AG09309 (cell line): ENCODE results near the gene ADPRM.
A peak's percentile ranks its signal among the peaks of the same experiment; 100 is the strongest.
"Not testable (repeated sequence)": the region's sequence is repeated elsewhere in the genome, so short reads cannot be mapped to it uniquely, and the experiment has no call there.

ENCODE experiments used
- DNase-seq: peaks from one replicate; pipeline ENCODE4 v3.0.0-alpha.2; 2010; ENCODE audit warnings: low read depth
- H3K4me3 ChIP-seq: 2 replicates; pipeline ENCODE4 v1.5.1; 2011; ENCODE audit warnings: mild to moderate bottlenecking, low read depth, low read length, moderate library complexity; ENCODE audit not compliant: control insufficient read depth
- TF ChIP-seq, protein P1 (sequence below): IDR thresholded peaks from 2 replicates; pipeline ENCODE4 v1.5.1; 2011; ENCODE audit warnings: mild to moderate bottlenecking, low read depth, low read length, inconsistent platforms; ENCODE audit not compliant: insufficient read depth, control insufficient read depth; ENCODE audit errors: missing control alignments

ADPRM gene

DNA sequence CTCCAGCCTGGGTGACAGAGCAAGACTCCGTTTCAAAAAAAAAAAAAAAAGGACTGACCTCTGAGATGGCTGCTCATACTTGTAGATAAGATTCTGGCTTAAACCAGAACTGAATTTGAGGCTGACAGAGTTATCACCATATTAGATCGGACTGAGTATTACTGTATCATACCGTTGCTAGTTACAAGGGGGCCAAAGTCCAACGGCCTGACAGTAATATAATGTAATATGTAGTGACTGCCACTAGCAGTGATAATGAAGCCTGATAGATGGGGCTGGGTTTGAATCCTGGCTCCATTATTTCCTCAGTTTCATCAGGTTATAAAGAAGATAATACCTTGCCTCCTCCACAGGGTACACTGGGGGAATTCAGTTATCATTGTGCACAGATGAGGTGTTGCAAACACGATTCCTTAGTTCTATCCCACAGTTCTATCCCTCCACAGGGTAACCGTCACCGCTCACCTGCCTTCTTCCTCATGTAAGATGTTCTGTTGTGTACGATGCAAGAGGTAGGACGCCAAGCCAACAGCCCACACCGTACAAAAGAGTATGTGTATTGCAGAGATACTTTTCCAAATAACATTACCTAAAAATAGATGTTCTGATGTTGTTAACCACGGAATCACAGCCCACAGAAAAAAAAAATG lies 27.3 kb downstream of the ADPRM start:
- TF ChIP-seq, protein P1, sequence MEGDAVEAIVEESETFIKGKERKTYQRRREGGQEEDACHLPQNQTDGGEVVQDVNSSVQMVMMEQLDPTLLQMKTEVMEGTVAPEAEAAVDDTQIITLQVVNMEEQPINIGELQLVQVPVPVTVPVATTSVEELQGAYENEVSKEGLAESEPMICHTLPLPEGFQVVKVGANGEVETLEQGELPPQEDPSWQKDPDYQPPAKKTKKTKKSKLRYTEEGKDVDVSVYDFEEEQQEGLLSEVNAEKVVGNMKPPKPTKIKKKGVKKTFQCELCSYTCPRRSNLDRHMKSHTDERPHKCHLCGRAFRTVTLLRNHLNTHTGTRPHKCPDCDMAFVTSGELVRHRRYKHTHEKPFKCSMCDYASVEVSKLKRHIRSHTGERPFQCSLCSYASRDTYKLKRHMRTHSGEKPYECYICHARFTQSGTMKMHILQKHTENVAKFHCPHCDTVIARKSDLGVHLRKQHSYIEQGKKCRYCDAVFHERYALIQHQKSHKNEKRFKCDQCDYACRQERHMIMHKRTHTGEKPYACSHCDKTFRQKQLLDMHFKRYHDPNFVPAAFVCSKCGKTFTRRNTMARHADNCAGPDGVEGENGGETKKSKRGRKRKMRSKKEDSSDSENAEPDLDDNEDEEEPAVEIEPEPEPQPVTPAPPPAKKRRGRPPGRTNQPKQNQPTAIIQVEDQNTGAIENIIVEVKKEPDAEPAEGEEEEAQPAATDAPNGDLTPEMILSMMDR, result no peak
- no peak for DNase-seq
- H3K4me3 ChIP-seq, result no peak overlapping the region

DNA sequence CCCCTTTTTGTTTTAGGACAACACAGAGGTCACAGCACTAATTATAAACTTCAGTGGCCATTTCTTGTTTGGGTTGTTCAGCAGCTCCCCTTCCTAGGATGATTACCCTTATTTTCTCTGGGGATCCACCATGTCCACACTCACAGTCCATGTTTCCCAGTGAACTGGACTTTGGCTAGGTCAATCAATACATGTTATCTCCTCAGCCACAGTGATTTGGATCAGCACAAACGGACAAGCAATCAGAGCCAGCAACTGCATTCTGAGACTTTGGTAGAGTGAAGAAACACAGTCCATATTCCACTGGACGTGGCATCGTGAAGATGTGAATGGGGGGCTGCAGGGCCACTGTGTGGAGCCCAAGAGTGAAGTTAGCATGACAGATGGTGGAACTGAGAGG lies 27.9 kb downstream of the ADPRM start:
- no peak overlapping the region for H3K4me3 ChIP-seq
- no peak for DNase-seq
- TF ChIP-seq, protein P1, result no peak

DNA sequence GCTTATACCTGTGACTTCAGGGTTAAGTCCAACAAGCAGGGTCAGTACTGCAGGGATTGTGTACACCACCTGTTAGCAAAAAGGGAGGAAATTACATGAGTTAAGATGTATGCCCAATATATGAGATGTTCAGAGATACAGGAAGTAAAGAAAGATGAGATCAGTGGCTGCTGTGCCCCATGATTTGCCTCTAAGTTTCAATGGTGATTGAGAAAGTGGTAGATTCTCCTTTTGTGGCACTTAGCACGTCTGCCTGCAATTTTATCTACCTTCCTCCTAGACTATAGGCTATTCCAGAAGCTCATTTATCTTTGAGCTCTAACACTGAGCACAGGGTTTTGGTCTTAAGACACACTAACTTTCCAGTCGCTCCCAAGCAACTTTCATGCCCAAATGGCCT lies 28.8 kb downstream of the ADPRM start:
- H3K4me3 ChIP-seq, result no peak overlapping the region
- TF ChIP-seq, protein P1, result no peak
- DNase-seq, result no peak

DNA sequence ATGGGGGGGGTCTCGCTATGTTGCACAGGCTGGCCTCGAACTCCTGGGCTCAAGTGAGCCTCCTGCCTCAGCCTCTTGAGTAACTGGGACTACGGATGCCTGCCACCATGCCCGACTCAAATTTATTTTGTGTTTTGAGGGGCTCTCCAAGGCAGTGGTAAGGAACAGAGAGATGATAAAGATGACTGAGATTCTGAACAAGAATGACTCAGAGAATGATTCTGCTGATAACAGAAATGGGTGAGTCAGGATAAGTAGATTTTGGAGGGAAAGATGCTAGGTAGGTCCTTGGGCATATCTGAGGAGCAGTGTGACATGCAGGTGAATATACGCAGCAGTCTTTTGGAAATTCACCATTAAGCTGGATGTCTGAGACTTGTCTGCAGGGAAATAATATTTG lies 29.8 kb downstream of the ADPRM start:
- H3K4me3 ChIP-seq, result no peak overlapping the region
- TF ChIP-seq, protein P1, result no peak
- no peak for DNase-seq

DNA sequence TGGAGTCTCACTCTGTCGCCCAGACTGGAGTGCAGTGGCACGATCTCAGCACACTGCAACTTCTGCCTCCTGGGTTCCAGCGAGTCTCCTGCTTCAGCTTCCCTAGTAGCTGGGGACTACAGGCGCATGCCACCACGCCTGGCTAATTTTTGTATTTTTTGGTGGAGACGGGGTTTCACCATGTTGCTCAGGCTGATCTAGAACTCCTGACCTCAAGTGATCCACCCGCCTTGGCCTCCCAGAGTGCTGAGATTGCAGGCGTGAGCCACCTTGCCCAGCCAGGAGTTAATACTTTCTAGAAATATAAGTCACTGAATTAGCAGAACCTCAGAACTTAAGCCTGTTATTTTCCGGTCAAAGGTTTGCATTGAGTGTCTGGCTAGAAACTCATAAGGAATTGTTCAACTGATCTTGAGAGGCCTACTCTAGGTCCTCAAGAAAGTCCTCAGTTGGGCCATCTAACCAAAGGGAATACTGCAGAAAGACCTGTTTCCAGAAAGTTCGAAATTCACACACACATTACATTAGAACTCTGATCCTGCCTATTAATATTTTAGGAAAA lies 31.0 kb downstream of the ADPRM start:
- no peak overlapping the region for H3K4me3 ChIP-seq
- DNase-seq, result no peak
- TF ChIP-seq, protein P1, result no peak

DNA sequence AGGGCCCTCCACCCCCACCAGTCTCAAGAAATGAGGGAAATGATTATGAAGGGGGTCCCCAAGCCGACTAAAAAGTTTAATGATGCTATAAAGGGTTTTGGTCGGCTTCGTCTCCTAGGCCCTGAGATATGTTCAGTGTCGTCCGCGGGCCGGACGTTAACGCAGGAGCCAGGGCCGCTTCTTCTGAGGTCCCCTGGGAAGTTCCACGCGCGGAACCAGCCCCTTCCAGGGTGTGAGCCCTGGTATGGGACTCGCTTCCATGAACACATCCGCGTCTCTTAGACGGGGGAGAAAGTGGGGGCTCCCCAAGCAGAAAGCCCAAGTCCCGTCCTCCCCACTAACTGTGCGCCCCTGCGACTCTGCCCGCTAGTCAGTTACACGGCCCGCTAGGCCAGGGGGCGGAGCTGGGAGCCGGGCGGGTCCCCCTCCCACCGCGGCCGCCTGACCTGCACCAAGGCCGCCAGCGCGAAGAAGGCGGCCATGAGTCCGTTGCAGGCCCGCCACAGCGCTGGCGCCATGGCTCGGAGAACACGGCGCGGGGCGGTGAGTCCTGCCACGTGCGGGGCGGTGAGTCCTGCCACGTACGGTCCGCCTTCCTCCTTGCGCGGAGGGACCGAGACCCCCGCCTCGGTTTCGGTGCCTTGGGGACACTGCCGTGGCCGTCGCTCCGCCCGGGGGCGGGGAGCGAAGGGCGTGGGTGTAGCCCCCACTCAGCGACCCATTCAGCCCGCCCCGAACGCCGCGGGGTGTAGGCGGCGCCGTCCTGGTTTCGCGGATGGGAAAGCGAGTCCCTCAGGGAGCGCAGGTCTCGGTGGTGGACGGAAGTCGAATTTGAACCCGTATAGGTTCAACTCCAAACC lies 32.2 kb downstream of the ADPRM start, which contains the start of gene TMEM220:
Gene TMEM220, minus strand, starts transcription at position 690 of the 860 bp plus-strand sequence. Its CDS starts 172 bp downstream, at position 518.
- no peak for DNase-seq
- H3K4me3 ChIP-seq, result peak within 1 kb of the TSS; percentile 57
- TF ChIP-seq, protein P1, result no peak

DNA sequence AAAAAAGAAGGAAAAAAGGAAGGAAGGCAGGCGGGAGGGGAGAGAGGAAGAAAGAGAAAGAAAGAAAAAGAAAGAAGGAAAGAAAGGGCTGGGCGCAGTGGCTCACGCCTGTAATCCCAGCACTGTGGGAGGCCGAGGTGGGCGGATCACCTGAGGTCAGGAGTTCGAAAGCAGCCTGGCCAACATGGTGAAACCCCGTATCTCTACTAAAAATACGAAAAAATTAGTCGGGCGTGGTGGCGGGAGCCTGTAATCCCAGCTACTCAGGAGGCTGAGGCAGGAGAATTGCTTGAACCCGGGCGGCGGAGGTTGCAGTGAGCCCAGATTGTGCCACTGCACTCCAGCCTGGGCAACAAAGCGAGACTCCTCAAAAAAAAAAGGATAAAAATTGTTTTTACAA lies 32.9 kb downstream of the ADPRM start:
- DNase-seq, result not testable (repeated sequence)
- H3K4me3 ChIP-seq, result peak overlapping the region; percentile 57
